ENCODE data around the gene HIBCH.
"Not testable (repeated sequence)": the region's sequence is repeated elsewhere in the genome, so short reads cannot be mapped to it uniquely, and the experiment has no call there.

GRCh38 chr2:190223989-190224388, 95.6 kb downstream of the HIBCH start:
- not testable (repeated sequence) for TF ChIP-seq TEAD4 (IDR thresholded peaks at IDR 0.05; ENCODE audit: borderline replicate concordance, insufficient read depth); EP300 (IDR thresholded peaks at IDR 0.05; ENCODE audit: borderline replicate concordance in 1 of 2, low read depth in 1 of 2, low read length in 1 of 2); TAF1 (IDR thresholded peaks at IDR 0.05; ENCODE audit: borderline replicate concordance, low read depth, low read length); YY1 (IDR thresholded peaks at IDR 0.05; ENCODE audit: low read depth); MXI1 (IDR thresholded peaks at IDR 0.05; ENCODE audit: low read depth, low read length); POLR2AphosphoS5 (IDR thresholded peaks at IDR 0.05; ENCODE audit: low read depth, low read length); EZH2phosphoT487 (IDR thresholded peaks at IDR 0.05; ENCODE audit: borderline replicate concordance, low read depth)
- TF ChIP-seq, protein P1, sequence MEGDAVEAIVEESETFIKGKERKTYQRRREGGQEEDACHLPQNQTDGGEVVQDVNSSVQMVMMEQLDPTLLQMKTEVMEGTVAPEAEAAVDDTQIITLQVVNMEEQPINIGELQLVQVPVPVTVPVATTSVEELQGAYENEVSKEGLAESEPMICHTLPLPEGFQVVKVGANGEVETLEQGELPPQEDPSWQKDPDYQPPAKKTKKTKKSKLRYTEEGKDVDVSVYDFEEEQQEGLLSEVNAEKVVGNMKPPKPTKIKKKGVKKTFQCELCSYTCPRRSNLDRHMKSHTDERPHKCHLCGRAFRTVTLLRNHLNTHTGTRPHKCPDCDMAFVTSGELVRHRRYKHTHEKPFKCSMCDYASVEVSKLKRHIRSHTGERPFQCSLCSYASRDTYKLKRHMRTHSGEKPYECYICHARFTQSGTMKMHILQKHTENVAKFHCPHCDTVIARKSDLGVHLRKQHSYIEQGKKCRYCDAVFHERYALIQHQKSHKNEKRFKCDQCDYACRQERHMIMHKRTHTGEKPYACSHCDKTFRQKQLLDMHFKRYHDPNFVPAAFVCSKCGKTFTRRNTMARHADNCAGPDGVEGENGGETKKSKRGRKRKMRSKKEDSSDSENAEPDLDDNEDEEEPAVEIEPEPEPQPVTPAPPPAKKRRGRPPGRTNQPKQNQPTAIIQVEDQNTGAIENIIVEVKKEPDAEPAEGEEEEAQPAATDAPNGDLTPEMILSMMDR (IDR thresholded peaks at IDR 0.05) = not testable (repeated sequence)

All from SK-N-SH (cell line).